LoVo (cell line): ENCODE results near the gene GCHFR.

Experiments
- DNase-seq: peaks from one replicate; pipeline ENCODE4 v3.0.0-alpha.2; 2016; ENCODE audit warnings: low spot score

Gene GCHFR

DNA sequence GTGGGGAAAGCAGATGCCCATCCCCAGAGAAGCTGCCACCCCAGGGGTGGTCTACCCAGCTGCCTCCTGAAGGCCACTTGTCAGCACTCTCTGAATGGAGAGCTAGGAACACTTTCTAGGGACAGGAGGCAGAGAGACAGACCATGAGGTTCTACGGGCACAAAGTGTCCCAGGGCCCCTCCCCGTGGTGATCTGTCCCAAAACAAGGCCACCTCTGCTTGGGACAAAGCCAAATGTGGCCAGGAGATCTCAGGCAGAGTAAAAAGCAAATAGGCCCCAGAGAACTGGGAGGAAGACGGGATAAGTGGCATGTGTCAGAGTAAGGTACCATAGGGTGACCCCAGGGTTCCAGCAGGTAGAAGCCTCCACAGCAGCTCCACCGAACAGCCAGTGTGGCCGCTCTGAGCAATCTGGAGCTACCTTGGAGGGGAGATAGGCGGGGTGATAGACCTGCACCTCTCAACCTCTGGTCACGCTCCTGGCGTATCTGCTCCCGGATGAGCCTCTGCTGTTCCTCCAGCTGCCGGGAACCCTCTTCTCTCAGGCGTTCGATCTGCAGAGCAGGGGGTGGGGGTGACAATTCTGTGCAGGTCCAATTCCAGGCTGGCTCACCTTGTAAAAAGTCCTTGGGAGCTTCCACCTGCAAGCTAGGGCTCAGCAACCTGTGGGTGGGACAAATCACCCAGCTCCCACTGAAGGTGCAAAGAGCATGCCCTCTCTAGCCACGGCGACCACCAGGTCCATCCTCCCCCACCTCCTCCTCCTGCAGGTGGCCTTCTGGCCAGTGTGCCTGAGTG, 12.1 kb downstream of the GCHFR start:
- DNase-seq, result no peak

DNA sequence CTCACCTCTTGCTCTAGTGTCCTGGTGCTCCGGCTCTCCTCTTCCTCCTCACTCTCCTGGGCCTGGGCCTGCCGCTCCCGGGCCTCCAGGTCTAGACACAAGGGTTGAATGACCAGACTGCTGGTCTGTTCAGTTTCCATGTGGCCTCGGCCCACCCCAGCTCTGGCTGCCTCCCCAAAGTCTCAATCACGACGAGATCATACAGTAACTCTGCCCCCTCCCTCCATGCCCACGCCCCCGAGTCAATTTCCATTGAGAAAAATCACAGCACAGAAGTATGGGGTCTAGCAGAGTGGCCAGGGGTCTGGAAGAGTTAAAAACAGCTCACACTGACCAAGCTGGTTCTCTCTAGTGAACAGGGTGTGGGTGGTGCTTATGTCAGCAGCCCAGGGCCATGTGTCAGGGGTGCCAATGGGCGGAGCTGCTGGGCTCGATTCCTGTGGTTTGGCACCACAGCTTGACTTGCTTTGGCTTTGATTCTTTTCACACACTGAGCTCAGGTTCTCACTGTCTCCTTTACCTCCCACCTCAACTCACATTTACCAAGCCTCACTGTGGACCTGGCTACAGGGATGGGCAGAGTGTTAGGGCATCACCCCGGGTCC, 12.8 kb downstream of the GCHFR start:
- DNase-seq, result peak; percentile 58

DNA sequence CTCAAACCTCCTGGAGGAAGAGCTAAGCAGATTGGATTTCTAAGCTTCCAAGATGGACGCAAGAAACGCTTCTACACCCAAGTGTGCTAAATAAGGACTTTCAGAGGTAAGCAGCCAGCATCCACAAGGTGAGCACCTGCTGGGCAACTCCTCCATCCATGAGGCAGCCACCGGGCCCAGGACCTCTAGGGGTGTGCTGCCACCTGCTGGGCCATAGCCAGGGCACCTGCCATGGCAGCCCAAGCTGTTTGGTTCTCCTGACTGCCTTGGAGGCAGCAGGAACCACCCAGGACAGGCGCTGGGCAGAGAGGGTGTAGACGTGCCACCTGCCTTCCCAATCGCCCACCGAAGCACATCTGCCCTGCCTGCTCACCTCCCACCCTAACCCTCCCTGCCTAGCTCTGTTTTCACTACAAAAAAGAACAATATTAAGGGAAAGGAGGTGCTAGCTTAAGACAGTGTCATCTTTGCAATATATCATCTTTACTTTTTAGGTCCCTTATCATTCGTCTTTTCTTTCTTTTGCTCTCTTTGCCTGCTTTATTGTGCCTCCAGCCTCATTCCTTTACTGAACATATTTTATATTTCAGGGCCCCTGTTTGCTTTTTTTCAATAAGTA, 18.9 kb downstream of the GCHFR start:
- peak; percentile 86 for DNase-seq

DNA sequence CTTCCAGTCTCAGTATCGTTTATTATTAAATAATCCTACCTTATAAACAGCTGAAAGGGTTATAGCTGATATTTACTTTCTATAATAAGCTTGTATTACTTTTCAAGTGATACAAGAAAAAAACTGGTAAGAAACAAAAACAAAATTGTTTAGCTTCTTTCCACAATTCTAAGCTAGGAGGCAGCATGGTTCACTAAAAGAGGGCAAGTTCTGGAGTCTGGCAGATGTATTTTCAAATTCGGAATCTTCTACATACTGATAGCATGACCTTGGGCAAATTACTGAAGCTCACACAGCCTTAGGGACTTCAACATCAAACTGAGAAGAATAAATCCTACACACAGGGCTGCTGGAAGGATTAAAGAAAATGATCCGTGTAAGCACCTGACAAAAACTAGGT, 21.3 kb downstream of the GCHFR start:
- DNase-seq, result no peak

DNA sequence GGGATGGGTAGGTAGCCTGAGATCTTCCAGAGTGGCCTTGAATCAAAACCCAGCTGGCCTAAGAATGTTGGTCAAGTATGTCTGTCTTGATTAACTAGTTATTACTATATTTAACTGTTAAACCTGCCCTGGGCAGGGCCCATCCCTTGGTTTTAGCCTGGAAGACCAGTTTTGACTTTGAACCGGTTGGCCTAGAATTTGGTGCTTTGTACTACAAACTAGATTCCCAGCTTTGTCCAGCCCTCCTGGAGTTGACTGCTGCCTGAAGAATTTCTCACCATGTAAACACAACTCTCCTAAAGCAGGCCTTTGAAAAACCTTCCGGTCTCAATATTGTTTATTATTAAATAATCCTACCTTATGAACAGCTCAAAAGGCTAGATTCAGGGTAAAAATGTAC, 21.9 kb downstream of the GCHFR start:
- no peak for DNase-seq

DNA sequence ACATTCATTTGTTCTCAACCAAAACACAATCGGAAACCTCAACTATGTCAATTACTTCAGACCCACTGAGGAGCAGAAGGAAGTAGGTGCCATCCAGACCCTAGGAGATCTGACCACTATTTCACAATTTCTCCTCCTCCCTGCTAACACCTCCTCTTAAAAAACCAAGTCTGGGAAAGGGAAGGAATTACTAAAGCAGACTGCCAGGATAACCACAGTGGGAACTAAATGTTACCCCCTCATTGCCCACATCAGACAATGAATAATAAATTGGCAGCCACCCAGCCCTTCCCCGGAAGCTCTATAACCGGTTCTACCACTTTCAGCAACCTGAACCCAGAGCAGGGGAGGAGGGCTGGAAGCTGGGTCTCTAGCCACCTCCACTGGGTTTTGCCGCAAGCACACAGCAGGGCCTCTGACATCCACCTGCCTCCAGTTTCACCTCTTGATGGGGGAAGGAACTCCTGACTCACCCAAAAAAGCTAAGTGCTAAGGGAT, 23.5 kb downstream of the GCHFR start:
- DNase-seq, result peak; percentile 96

DNA sequence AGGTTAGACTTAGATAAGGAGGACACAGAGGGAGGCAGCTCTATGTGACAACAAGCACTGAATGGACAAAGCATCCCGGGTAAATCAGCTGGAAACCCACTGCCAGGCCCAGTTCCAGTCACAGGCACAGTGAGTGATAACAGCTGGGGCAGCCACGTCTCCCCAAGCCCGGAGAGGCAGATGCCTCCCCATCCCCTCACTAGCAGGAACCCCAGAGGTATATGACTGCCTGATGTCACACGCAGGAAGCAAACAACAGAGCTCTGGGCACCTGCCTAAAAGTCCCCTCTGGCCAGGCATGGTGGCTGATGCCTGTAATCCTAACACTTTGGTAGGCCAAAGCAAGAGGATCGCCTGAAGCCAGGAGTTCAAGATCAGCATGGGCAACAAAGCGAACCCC, 24.1 kb downstream of the GCHFR start:
- no peak for DNase-seq

DNA sequence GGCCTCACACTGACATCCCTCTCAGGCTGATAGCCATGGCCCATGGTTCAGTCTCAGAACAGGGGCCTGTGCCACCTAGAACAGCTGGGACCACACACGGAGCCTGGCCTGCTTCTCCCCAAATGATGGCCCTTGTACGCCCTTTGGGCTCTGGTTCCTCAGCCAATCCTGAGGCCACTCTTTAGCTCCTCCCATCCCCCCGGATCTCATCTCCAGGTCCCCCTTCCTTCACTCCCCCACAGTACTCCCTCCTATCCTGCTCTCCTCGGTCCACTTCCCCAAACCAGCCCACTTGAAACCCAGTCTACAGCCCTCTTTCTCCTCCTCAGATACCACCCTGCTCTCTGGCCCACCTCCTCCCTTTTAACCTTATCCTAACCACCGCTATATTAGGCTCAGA, 25.3 kb downstream of the GCHFR start:
- no peak for DNase-seq

DNA sequence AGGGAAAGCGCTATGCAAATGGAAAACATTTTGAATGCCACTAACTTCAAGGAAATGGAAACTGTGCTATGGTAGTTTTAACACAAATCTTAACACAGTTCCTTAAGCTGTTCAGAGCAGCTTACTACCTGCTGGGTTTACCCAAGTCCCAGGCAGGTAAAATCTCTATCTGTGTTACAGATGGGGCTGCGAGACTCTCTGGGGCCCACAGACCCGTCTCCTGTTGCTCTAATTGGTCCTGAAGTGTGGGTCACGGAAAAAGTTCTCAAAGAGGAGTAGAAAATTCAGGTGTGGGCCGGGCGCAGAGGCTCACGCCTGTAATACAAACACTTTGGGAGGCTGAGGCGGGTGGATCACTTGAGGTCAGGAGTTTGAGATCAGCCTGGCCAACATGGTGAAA, 26.1 kb downstream of the GCHFR start:
- DNase-seq, result no peak

DNA sequence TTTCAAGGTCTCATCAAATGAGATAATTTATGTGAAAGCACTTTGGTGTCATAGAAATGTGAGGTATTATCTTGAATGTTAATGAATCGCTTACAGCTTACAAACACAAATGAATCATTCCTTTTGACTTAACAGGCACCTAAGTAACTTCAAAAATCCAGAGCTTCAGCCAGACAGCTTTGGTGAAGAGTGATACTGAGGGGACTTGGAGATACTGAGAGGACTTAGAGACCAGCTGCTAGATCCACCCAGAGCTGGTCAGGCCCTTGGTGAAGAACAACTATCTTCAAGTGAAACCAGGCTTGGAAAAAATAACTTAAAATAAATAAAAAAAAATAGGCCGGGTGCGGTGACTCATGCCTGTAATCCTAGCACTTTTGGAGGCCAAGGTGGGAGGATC, 26.9 kb downstream of the GCHFR start:
- no peak for DNase-seq

DNA sequence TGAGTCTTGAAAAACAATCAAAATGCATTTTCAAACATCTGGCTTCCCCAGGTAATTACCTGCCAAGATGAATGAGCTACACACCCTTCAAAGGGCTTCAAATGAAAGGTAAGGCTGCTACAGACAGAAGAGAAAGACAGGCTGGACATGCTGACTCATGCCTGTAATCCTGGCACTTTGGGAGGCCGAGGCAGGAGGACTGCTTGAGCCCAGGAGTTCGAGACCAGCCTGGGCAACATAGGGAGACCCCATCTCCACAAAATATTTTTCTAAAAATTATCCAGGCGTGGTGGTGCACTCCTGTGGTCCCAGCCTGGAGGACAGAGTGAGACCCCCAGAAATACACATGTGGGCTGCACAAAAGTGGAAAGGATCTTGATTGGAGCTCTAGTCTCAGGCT, 28.5 kb downstream of the GCHFR start:
- no peak for DNase-seq

DNA sequence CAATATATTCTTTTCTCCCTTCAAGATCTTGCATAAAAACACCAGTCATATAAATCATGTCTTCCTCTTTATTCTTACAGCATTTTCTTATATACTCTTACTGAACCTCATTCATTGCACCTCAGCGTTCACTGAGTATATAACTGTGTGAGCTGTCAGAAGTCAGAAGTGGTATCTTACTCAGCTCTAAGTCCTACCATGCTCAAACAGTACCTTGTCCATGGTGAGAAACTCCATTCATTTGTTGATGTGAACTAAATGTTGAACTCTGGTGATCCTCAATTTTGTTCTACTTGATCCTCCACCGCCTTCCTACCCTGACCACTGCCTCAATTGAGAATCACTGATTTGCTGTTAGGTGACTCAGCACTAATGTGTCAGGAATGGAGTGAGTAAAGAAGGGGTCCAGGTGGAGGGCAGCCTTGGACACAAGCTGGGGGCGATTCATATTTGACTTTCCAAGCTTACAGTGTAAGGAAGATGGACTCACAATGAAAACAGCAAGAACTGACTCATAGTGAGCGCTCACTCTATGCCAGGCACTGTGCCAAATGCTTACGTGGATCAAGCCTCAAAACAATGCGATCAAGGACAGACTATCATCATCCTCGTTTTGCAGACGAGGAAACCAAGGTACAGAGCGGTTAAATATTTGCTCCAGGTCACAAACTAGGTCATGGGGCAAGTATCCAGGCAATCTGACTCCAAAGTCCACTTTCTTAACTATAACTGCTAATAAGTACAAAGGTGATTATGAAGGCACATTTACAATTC, 29.5 kb downstream of the GCHFR start:
- peak; percentile 97 for DNase-seq

DNA sequence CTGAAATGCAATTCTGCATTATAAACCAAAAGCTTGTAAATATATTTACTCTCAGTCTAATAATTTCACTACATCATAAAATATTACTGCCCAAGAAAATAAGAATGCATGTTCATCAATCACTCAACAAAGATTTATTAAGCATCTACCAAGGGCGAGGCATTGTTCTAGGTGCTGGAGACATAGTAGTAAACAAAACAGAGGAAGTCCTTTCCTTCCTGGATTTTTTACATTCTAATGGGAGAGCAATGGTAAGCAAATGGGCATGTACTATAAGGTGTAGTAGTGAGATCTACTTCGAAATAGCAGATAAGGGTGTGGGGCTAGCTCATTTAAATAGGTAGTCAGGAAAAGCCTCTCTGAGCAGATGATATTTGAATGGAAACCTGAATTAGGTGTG, 32.2 kb downstream of the GCHFR start:
- DNase-seq, result no peak

DNA sequence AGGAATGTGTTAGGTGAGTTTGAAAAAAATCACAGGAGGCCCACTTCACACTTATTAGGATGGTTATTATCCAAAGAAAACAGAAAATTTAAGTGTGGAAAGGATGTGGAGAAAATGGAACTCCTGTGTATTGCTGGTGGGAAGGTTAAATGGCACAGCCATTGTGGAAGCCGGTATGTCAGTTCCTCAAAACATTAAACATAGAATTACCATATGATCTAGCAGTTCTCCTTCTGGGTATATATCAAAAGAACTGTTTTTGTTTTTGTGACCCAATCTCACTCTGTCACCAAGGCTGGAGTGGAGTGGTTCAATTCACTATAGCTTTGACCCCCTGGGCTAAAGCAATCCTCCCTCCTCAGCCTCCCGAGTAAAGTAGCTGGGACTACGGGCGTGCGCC, 32.6 kb downstream of the GCHFR start:
- DNase-seq, result no peak

DNA sequence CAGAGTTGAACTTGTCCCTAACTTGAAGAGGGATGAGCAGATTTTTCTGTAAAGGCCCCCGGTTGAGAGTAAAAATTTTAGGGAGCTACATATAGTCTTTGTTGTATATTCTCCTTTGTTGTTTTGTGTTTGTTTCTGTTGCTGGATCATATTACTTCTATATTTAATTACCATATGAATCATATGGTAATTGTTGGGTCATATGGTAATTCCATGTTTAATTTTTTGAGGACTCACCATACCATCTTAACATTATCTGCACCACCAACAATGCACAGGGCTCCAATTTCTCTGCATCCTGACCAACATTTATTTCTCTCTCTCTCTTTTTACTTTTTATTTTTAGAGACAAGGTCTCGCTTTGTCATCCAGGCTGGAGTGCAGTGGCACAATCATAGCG, 35.7 kb downstream of the GCHFR start:
- no peak for DNase-seq

DNA sequence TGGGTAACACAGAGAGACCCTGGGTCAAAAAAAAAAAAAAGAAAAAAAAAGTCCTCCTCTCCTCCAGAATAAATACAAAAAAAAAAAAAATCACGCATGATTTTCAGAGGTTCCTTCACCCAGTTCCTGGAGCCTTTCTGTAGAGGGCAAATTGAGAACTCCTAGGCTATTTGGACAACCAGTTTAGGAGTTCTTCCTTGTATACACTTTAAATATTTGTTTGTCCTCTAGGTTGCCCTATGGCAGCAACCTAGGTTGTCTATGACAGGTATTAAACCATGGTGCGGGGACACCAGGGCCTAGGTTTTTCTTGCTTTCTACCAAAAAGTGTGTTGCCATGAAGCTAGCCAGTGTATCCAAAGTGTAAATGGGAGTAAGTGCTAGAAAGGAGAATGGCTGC, 39.2 kb downstream of the GCHFR start:
- no peak for DNase-seq

DNA sequence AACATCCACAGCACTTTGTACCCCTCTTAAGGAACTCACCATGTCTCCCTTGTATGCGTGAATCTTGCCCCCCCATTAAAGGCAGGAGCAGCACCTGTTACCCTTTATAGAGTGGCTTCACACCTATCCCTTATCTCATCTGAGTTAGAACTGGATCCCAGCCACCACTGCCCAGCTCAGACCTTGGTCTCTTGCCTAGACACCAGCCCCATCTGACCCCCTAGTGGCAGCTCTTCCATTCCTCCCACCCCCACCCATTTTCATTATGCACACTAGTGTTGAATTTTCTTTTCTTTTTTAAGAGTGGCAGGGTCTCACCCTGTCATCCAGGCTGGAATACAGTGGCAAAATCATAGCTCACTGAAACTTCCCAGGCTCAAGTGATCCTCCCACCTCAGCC, 39.8 kb downstream of the GCHFR start:
- no peak for DNase-seq

DNA sequence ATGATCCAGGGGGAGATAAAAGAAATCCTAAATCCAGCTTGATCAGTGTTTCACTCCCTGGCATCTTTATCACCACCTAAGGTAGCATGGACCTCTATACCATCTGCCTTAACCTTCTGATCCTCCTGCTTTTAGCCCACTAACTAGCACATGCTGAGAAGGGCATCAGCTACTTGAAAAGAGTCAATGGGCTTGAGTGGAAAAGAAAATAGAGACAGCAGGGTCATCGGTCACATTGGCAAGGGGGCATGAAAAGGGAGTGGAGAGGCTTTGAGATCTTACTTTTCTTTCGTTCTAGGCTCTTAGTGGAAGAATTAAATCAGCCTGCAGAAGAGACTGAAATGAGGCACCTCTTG, 42.8 kb downstream of the GCHFR start:
- no peak for DNase-seq

DNA sequence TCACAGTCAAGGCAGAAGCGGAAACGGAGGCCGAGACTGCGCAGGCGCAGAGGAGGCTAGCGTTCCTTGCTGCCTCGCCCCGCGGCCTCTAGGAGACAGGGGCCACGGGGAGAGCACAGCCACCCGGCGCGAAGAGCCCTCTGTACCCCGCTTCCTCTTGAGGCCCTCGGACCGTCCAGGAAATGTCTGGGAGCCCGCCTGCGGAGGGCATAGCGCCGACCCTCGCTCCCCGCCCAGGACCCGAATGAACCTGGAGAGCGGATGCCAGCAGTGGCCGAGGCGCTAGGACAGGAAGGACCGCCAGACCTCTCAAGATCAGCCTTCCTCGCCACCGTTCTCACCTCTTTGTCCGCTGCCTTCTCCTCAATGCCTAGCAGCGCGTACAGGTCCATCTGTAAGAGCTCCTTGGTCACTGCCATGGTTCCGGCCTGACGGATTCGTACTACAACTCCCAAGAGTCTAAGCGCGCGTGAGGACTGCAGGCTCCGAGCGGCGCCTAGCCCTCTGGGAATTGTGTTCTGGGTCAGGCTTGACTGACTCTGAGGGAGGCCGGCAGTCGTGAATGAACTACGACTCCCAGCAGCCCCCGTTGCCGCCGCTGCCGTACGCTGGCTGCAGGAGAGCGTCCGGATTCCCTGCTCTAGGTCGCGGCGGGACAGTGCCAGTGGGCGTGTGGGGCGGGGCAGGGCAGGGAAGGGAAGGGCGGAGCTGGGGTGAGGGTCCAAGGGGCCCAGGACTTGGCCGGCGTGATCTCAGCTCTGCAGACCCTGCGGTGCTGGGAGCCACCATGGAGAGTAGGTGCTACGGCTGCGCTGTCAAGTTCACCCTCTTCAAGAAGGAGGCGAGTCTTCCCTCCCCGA, 43.4 kb downstream of the GCHFR start, which contains the start of the genes DNAJC17 and ZFYVE19:
Gene DNAJC17 (minus strand): TSS at position 446 of the 860 bp plus-strand sequence. CDS start 27 bp downstream, at position 419.
Gene ZFYVE19 (plus strand): TSS at position 62 of the 860 bp plus-strand sequence. CDS start 501 bp downstream, at position 563.
- DNase-seq, result peak; percentile 99

DNA sequence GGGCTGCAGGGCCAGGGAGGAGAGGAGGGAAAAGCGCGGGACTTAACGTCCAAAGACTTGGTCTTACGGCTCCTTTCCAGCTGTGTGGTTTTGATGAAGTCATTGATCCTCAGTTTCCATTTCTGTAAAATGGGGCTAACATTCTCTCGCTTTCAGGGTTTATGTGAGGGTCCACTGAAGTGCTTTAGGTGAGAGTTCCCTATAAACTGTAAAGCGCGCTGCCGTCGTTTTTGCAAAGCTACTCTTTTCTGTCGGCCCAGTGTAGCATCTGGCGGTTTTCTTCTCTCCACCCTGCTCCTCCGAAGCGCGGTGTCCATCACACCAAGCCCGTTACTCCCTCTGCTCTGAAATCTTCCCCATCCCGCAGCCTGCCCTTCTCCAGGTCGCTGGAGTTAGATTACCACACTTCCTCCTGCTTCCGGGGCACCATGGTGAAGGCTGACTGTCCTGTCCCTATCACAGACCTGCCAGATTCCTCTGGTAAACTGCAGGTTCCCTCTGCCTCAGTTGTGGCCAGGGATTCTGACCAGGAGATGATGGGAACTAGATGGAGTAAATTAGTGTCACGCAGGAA, 44.1 kb downstream of the GCHFR start:
- no peak for DNase-seq

DNA sequence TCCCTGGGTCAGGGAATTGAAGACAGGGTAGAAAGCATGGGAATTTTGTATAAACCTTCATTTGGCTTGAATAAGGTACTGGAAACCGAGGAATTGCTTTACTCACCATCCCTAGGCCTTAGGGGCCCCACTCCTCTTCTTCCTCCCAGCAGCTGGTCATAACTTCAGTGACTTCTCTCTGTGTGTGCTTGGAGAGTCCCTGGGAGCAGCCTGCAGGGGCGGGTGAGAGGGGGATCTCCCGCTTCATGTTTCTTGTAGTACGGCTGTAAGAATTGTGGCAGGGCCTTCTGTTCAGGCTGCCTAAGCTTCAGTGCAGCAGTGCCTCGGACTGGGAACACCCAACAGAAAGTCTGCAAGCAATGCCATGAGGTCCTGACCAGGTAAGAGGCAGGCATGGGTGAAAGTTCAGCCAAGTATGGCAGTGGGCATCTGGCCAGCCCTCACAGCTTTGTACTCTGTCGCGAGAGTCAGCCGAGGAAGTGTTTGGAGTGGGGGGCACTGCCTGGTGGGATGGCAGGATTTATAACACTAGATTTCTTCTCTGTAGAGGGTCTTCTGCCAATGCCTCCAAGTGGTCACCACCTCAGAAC, 45.1 kb downstream of the GCHFR start:
- DNase-seq, result no peak
